Measurements from ENCODE around the gene ANG.
"Not testable (repeated sequence)": the region's sequence is repeated elsewhere in the genome, so short reads cannot be mapped to it uniquely, and the experiment has no call there.

ANG gene

GRCh38 chr14:20698934-20699333 is 10.4 kb downstream of the ANG start:
- ATAC-seq (no peak), DNase-seq (no peak)

DNA sequence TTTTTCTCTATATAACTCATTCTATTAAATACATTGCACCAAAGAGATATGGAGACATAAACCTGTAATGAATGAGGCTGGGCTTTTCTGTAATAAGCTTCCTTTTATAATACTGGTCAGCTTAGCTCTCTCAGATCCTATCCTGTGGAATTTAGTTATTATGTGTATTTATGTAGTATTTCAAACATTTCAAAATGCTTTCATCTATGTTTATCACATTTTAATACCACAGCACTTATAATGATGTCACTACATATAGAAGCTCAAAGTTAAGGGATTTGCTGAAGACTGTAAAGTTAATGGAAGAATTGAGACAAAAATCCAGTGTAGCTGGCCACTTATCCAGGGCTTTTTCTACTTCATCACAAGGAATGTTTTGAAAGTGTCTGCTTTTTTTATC is 11.4 kb downstream of the ANG start:
- DNase-seq: no peak
- no peak for ATAC-seq

GRCh38 chr14:20700965-20701364 is 12.4 kb downstream of the ANG start:
- DNase-seq, ATAC-seq: not testable (repeated sequence)

GRCh38 chr14:20706657-20707355 is 18.2 kb downstream of the ANG start:
- DNase-seq (no peak), ATAC-seq (no peak)

- no peak for DNase-seq
- no peak for ATAC-seq
These were observed 19.1 kb downstream of the ANG start for GRCh38 chr14:20707622-20708021.

DNA sequence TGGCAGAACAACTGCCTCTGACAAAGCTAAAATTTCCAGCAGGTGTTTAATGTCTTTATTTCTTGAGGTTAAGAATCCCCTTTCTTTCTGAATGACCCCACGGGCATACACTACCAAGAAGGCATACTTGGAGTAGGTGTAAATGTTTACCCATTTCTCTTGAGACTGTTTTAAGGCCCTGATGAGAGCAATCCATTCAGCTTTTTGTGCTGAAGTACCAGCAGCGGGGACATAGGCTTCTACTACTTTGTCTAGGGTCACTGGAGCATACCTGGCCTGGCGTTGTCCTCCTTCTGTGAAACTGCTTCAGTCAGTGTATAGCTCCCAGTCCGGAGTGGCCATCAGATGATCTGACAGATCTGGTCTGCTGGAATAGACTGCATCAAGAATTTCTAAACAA is 22.7 kb downstream of the ANG start:
- ATAC-seq: no peak
- DNase-seq: no peak

GRCh38 chr14:20711685-20712084 is 23.1 kb downstream of the ANG start:
- DNase-seq: no peak

DNA sequence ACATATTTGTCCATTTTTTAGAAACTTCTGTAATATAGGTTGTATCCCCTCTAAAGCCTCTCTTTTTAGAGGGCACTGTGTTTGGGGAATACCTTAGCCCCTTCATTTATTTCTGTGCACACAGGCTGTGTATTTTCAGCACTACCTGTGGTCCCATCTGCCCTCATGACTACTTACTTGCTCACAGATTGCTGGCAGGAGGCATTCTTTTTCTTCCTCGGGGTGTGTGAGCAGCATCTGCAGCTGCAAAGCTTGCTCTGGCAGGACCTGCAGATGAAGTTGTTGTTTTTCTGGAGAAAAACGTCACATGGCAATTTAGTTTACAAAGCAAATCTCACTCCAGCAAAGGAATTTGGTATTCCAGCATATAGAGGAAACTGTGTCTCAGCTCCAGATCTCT is 24.3 kb downstream of the ANG start:
- ATAC-seq: no peak
- DNase-seq: no peak

More at GRCh38 chr14:20711685-20712084, 23.1 kb downstream of the ANG start:
- ATAC-seq: no peak

- no peak for ATAC-seq
- no peak for DNase-seq
These were observed 26.2 kb downstream of the ANG start for GRCh38 chr14:20714593-20715250.

DNA sequence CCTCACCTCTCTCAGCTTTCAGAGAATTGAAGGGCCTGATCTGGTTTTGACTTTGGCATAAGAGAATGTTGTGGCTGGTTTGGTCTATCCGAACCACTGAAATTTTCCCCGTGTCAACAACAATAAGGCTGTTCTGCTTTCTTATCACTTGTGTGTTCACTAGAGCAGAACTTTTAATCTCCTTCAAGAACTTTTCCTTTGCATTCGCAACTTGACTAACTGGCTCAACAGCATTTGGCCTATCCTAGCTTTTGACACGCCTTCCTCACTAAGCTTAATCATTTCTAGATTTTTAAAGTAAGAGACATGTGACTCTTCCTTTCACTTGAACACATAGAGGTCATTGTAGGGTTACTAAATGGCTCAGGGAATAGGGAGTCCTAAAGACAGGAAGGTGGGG is 31.2 kb downstream of the ANG start:
- DNase-seq: no peak
- ATAC-seq: no peak

DNA sequence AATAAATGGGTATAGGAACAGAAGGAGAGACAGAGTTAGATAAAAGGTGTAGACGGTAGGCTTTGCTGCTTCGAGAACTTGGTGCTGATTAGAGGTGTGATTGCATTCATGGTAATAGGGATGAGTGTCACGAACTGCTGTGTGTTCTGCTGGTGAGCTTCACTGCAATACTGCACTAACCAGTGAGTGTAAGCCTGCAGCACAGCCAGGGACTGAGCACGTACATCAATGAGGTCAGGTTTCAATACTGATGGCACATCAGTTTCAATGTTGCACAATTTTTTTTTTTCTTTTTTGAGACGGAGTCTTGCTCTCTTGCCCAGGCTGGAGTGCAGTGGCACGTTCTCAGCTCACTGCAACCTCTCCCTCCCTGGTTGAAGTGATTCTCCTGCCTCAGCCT is 32.2 kb downstream of the ANG start:
- ATAC-seq (no peak), DNase-seq (no peak)

- ATAC-seq: no peak
- no peak for DNase-seq
These were observed 33.5 kb downstream of the ANG start for GRCh38 chr14:20722016-20722415.

- ATAC-seq (peak; percentile 40), DNase-seq (peak; percentile 6)
These were observed 34.9 kb downstream of the ANG start for GRCh38 chr14:20723488-20723887.

DNA sequence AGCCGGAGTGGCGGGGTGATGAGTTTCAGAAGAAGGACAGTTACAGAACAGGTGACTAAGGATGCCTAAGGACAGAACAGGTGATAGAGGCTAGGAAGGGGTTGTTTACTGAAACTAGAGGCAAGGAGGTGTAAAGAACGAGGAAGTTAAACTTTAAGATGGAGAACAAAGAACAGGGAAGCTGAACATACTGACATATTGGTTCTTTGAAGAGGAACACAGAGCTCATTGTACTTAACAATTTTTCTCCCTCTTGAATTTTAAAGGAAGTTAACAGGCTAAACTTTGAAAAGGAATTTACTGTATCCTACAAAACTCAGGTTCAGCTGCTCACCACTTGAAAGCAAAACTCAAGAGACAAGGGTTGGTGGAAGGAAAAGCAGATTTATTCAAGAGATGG is 37.6 kb downstream of the ANG start:
- ATAC-seq, DNase-seq: not testable (repeated sequence)

DNA sequence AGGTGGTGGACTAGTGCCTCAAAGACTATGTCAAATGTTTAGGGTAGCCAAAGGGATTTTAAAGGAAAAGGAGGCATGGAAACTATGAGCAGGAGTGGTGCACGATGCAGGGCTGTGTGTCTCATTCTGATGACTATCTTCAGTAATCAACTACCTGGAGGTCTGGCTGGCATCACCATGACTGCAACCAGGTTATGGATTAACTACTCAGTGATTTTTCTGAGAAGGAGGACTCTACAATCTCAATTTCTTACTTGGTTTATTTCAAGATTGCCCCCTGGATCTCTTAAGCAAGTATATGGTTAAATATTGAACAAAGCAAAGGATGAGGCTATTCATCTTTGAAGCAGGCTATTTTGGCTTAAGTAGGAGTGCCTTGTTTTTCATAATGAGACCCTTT is 38.0 kb downstream of the ANG start:
- ATAC-seq (no peak), DNase-seq (no peak)

- DNase-seq (no peak), ATAC-seq (no peak)
These were observed 42.3 kb downstream of the ANG start for GRCh38 chr14:20730891-20731290.

DNA sequence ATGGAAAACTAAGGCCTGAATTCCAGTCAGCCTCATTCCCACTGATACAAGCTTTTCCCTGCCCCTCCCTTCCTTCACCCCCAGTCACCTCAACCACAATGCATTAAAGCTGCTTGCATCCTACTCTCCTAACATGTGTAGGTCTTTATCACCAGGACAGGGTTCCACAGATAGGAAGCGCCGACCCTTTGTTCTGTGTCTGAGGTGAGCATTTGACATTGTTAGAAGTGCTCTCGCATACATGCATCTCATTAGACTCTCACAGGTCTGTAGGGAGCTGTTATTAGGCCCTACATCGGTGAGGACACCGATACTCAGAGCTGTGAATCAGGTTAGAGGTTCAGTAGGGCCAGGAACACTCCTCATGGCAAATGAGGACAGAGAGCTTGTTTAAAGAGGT is 43.9 kb downstream of the ANG start:
- no peak for ATAC-seq
- DNase-seq: no peak

GRCh38 chr14:20732979-20733635 is 44.5 kb downstream of the ANG start:
- DNase-seq (no peak), ATAC-seq (no peak)

DNA sequence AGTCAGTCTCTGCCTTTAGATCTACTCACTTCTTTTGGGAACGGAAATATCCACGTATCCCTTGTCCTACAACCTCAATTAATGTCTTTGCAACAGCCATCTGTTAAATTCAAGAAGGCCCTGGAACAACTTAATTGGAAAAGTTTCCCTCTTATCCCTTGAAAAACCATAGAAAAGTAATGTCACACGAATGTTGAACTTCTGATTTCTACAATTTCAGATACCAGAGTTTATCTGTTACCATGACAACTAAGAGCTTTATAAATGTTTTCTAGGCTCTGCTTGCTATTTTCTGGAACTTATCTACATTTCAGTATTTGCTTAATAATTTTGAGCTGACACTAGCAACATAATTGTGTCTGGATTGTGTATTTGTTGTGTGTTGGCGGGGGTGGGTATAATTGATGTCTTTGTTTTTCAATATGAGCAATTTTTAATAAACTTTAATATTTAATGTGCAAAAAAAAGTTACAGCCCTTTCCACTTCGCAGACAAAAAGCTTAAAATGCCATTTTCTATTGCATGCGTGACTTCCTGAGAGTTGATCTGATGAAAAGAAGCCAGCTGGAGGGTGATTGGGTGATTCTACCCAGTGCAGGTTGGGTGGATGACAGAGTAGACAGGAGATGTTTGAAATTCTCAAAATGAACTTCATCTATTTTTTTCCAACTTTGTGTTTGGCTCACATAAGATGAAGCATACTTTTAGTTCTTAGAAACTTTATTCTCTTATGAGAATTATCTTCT is 45.3 kb downstream of the ANG start:
- DNase-seq (no peak), ATAC-seq (no peak)

GRCh38 chr14:20734430-20734806 is 45.9 kb downstream of the ANG start:
- ATAC-seq: no peak
- DNase-seq: no peak

DNA sequence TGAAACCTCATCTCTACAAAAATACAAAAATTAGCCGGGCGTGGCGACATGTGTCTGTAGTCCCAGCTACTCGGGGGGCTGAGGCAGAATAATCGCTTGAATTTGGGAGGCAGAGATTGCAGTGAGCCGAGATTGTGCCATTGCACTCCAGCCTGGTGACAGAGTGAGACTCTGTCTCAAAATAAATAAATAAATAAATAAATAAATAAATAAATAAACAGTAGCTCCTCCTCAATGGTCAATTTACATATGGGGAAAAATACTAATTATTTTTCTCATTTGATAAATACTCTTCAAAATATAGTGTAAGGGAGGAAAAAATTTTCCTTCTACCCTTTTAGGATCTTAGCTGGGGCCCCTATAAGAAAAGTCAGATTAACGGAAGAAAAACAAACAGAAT is 49.7 kb downstream of the ANG start:
- not testable (repeated sequence) for ATAC-seq, DNase-seq

DNA sequence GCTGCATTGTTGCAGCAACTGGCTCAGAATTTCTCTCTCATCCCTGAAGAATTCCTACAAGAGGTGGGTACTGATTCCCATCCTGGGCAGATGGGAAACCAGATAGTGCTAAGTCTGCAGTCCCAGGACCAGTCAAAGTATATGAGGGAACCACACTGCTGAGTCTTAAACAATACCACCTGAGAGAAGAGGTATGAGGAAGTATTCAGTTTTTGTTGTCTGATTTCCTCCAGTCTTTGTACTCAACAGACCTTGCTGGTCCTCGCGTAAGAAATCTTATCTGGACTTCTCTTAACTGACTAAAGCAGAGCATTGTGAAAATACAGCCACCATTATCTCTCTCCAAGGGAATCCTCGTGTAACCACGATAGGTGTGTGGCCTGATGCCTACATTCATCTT is 53.6 kb downstream of the ANG start:
- ATAC-seq (no peak), DNase-seq (no peak)

DNA sequence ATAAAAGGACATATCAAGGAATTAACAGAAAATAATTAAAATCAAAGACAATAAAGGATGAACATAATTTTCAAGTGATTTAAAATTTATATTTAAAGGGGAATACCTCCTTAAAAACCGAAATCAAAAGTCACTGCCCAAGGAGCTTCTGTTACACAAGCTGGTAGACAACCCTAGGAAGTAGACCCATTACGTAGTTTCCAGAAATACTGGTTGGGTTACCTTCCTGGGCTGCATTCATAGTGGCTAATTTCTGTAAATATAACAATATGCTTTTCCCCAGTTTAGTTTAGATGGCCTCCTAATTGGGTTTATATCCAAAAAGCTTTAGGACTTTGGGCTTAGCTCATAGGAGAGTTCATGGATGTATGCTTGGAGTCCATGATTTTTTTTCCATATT is 55.0 kb downstream of the ANG start:
- ATAC-seq: no peak
- no peak for DNase-seq

All from stimulated activated naive CD8-positive, alpha-beta T cell treated with anti-CD3 and anti-CD28 coated beads, Interleukin-15, Interleukin-2, amounts not matched to agents 100 U/mL and 50 U/mL, for 24 hours (primary cell).